Brain microvascular endothelial cell (primary cell): ENCODE data around the gene GTF3C1.

Source experiments
- DNase-seq: peaks from one replicate; pipeline ENCODE4 v3.0.0-alpha.2; 2020
- H3K27ac ChIP-seq: fragments of 250-450 bp; sonication (Bioruptor Pico); 2 replicates; pipeline ENCODE4 v1.5.1; 2020; ENCODE audit warnings: mild to moderate bottlenecking, moderate library complexity
- H3K27me3 ChIP-seq: fragments of 250-450 bp; sonication (Bioruptor Pico); replicated peaks from 2 replicates; pipeline ENCODE4 v1.5.1; 2020; ENCODE audit warnings: mild to moderate bottlenecking
- H3K36me3 ChIP-seq: fragments of 250-450 bp; sonication (Bioruptor Pico); replicated peaks from 2 replicates; pipeline ENCODE4 v1.5.1; 2020; ENCODE audit warnings: mild to moderate bottlenecking
- H3K4me3 ChIP-seq: 2 replicates; pipeline ENCODE4 v1.5.1; 2011; ENCODE audit warnings: low read depth, mild to moderate bottlenecking, control low read depth, low read length, moderate library complexity
- CTCF ChIP-seq: IDR thresholded peaks from 2 replicates; pipeline ENCODE4 v1.5.1; 2011; ENCODE audit warnings: low read depth, mild to moderate bottlenecking, moderate library complexity, low read length, control low read depth, inconsistent platforms; ENCODE audit errors: missing control alignments
- in situ Hi-C: cut with HindIII; loops from 2 replicates; pipeline ENCODE4 v1.10.0; 2017; ENCODE audit warnings: low sequenced_read_pairs, low pct_ligation_motif_present

Gene GTF3C1

GRCh38 chr16:27498916-27499658, 50.6 kb downstream of the GTF3C1 start:
- Histone ChIP-seq H3K27me3 (no peaks in the 10 kb centered on the region), H3K27ac (no peak overlapping the region), H3K36me3 (peaks cover 91% of the 10 kb centered on the region), H3K4me3 (no peak overlapping the region)
- no peak for TF ChIP-seq CTCF
- DNase-seq, result no peak
- in situ Hi-C loops, result no loop called here

- TF ChIP-seq CTCF, result no peak
These were observed 51.5 kb downstream of the GTF3C1 start for GRCh38 chr16:27498031-27498825.

GRCh38 chr16:27495191-27495590, 54.5 kb downstream of the GTF3C1 start:
- DNase-seq, result no peak
- Histone ChIP-seq H3K4me3 (no peak overlapping the region), H3K27ac (no peak overlapping the region), H3K36me3 (peaks cover 88% of the 10 kb centered on the region), H3K27me3 (no peaks in the 10 kb centered on the region)
- TF ChIP-seq CTCF, result no peak
- in situ Hi-C loops, result no loop called here

More at GRCh38 chr16:27498031-27498825, 51.5 kb downstream of the GTF3C1 start:
- Histone ChIP-seq H3K27ac (no peak overlapping the region), H3K36me3 (peaks cover 87% of the 10 kb centered on the region), H3K4me3 (no peak overlapping the region), H3K27me3 (no peaks in the 10 kb centered on the region)
- in situ Hi-C loops, result no loop called here
- DNase-seq, result no peak

- DNase-seq, result no peak
- H3K36me3 ChIP-seq, result peaks cover 85% of the 10 kb centered on the region
- TF ChIP-seq CTCF, result peak; percentile 13
- H3K27ac ChIP-seq, result no peak overlapping the region
- in situ Hi-C loops, result no loop called here
- H3K27me3 ChIP-seq, result no peaks in the 10 kb centered on the region
- no peak overlapping the region for H3K4me3 ChIP-seq
These were observed 57.1 kb downstream of the GTF3C1 start for GRCh38 chr16:27492588-27492979.

- Histone ChIP-seq H3K36me3 (peaks cover 85% of the 10 kb centered on the region), H3K27ac (no peak overlapping the region), H3K27me3 (no peaks in the 10 kb centered on the region), H3K4me3 (no peak overlapping the region)
- no peak for DNase-seq
- in situ Hi-C loops, result no loop called here
- TF ChIP-seq CTCF, result no peak
These were observed 57.7 kb downstream of the GTF3C1 start for GRCh38 chr16:27491894-27492587.
